Neural cell (in vitro differentiated cells): ENCODE data around the gene CDX1. TPM values are rescaled to one million over a fixed set of nuclear protein-coding genes. Genes with fewer than 3 reads are reported as not detected.

Source experiments
- H2AFZ ChIP-seq: fragments of 200-600, 300-800 bp; sonication (generic), shearing (Covaris generic); 2 replicates; pipeline ENCODE4 v1.6.0; 2014; ENCODE audit warnings: low read depth, mild to moderate bottlenecking, antibody characterized with exemption, low read length, moderate library complexity
- H3F3A ChIP-seq: fragments of 200-600 bp; shearing (Covaris generic); 2 replicates; pipeline ENCODE4 v1.6.1; 2016; ENCODE audit warnings: mild to moderate bottlenecking, moderate library complexity, mixed read lengths, antibody characterized with exemption, low read length; ENCODE audit not compliant: insufficient read depth, poor library complexity, severe bottlenecking
- H3K27ac ChIP-seq: fragments of 200-600, 300-800 bp; sonication (generic), shearing (Covaris generic); 2 replicates; pipeline ENCODE4 v1.5.1; 2014; ENCODE audit warnings: mild to moderate bottlenecking, low read length, moderate library complexity
- H3K27me3 ChIP-seq: fragments of 300-800, 200-600 bp; sonication (generic), shearing (Covaris generic); 2 replicates; pipeline ENCODE4 v1.6.0; 2014; ENCODE audit warnings: mild to moderate bottlenecking, low read depth, low read length, moderate library complexity; ENCODE audit not compliant: insufficient read depth
- H3K36me3 ChIP-seq: fragments of 300-800, 200-600 bp; sonication (generic), shearing (Covaris generic); 2 replicates; pipeline ENCODE4 v1.5.1; 2014; ENCODE audit warnings: mild to moderate bottlenecking, antibody characterized with exemption, low read length, moderate library complexity; ENCODE audit not compliant: insufficient read depth
- H3K4me2 ChIP-seq: fragments of 300-800, 200-600 bp; sonication (generic), shearing (Covaris generic); 2 replicates; pipeline ENCODE4 v1.6.0; 2014; ENCODE audit warnings: mild to moderate bottlenecking, low read length
- H3K4me3 ChIP-seq: fragments of 300-800, 200-600 bp; sonication (generic), shearing (Covaris generic); 2 replicates; pipeline ENCODE4 v1.5.1; 2014; ENCODE audit warnings: mild to moderate bottlenecking, low read length, moderate library complexity
- H3K79me2 ChIP-seq: fragments of 200-600 bp; shearing (Covaris generic); replicated peaks from 2 replicates; pipeline ENCODE4 v1.6.0; 2014; ENCODE audit warnings: mild to moderate bottlenecking, low read length, moderate library complexity; ENCODE audit not compliant: insufficient read depth
- H3K9ac ChIP-seq: fragments of 300-800, 200-600 bp; sonication (generic), shearing (Covaris generic); 2 replicates; pipeline ENCODE4 v1.6.1; 2016; ENCODE audit warnings: mild to moderate bottlenecking, low read length, mixed read lengths
- H3K9me2 ChIP-seq: fragments of 200-600 bp; shearing (Covaris generic); 2 replicates; pipeline ENCODE4 v1.6.1; 2016; ENCODE audit warnings: mild to moderate bottlenecking, low read length, mixed read lengths; ENCODE audit not compliant: insufficient read depth
- H3K9me3 ChIP-seq: fragments of 200-600, 300-800 bp; sonication (generic), shearing (Covaris generic); 2 replicates; pipeline ENCODE4 v1.6.1; 2016; ENCODE audit warnings: mild to moderate bottlenecking, mixed run types, low read length, moderate library complexity, mixed read lengths
- H4K20me1 ChIP-seq: fragments of 200-600 bp; shearing (Covaris generic); 2 replicates; pipeline ENCODE4 v1.6.1; 2016; ENCODE audit warnings: mild to moderate bottlenecking, mixed run types; ENCODE audit not compliant: insufficient read depth
- EP300 ChIP-seq: fragments of 450-650 bp; conservative IDR thresholded peaks from 2 replicates; pipeline ENCODE4 v1.6.1; 2014; ENCODE audit warnings: antibody characterized with exemption, mild to moderate bottlenecking, moderate library complexity; ENCODE audit not compliant: poor library complexity, severe bottlenecking
- EZH2 ChIP-seq: fragments of 200-600, 300-800 bp; shearing (Covaris generic), sonication (generic); IDR thresholded peaks from 2 replicates; pipeline ENCODE4 v1.6.1; 2014; ENCODE audit warnings: antibody characterized with exemption, low read length, borderline replicate concordance, mild to moderate bottlenecking; ENCODE audit not compliant: insufficient read depth, poor library complexity, severe bottlenecking
- MXI1 ChIP-seq: fragments of 450-650 bp; conservative IDR thresholded peaks from 2 replicates; pipeline ENCODE4 v1.6.1; 2014; ENCODE audit warnings: antibody characterized with exemption, mild to moderate bottlenecking; ENCODE audit not compliant: poor library complexity, severe bottlenecking
- POLR2AphosphoS5 ChIP-seq: IDR thresholded peaks from 2 replicates; pipeline ENCODE4 v1.6.1; 2012
- RAD21 ChIP-seq: fragments of 450-650 bp; conservative IDR thresholded peaks from 2 replicates; pipeline ENCODE4 v1.6.1; 2014; ENCODE audit warnings: antibody characterized with exemption, mild to moderate bottlenecking, moderate library complexity
- SMC3 ChIP-seq: fragments of 450-650 bp; conservative IDR thresholded peaks from 2 replicates; pipeline ENCODE4 v1.6.1; 2014; ENCODE audit warnings: antibody characterized with exemption, mild to moderate bottlenecking, moderate library complexity; ENCODE audit not compliant: poor library complexity
- TAF1 ChIP-seq: IDR thresholded peaks from 2 replicates; pipeline ENCODE4 v1.6.1; 2012; ENCODE audit warnings: low read depth
- polyA plus RNA-seq: library from polyadenylated mRNA; depleted of rRNA; stranded (reverse); fragments of >200 nt; gene quantifications from 2 replicates; pipeline ENCODE4 v1.2.3, GENCODE V29; 2014
- TF ChIP-seq, protein P1 (sequence below): IDR thresholded peaks from 2 replicates; pipeline ENCODE4 v1.6.1; 2012; ENCODE audit warnings: borderline replicate concordance
- TF ChIP-seq, protein P2 (sequence below): fragments of 450-650 bp; IDR thresholded peaks from 2 replicates; pipeline ENCODE4 v1.5.1; 2014; ENCODE audit warnings: antibody characterized with exemption, mild to moderate bottlenecking, moderate library complexity; ENCODE audit not compliant: poor library complexity, severe bottlenecking

CDX1 gene
- polyA plus RNA-seq, 1 donor from 2014 or later: not detected

DNA sequence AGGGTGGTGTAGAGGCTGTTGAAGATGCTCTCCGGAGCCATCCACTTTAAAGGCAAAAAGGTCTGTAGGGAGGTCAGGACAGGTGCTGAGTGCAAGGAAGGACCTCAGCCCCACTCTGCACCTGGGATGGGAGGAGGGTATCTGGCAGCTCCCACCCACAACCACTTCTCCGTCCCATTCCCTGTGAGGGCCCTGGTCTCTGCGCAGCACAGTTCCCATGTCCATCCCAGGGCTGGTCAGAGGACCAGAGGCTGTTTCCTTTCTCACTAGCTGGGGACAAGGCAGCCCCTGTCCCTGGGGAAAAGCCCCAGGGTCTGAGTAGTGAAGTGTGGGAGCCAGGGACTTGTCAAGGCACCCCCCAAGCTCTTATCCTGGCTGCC is 46.5 kb upstream of the CDX1 start:
- Histone ChIP-seq H3F3A (no peaks in the 10 kb centered on the region), H3K4me3 (no peak overlapping the region), H3K27me3 (no peaks in the 10 kb centered on the region), H3K9ac (no peak overlapping the region), H2AFZ (no peak overlapping the region), H3K36me3 (no peaks in the 10 kb centered on the region), H3K9me3 (no peaks in the 10 kb centered on the region), H3K27ac (no peak overlapping the region), H3K79me2 (no peaks in the 10 kb centered on the region), H3K9me2 (no peaks in the 10 kb centered on the region), H4K20me1 (no peaks in the 10 kb centered on the region), H3K4me2 (no peak overlapping the region)
- TF ChIP-seq, protein P1, sequence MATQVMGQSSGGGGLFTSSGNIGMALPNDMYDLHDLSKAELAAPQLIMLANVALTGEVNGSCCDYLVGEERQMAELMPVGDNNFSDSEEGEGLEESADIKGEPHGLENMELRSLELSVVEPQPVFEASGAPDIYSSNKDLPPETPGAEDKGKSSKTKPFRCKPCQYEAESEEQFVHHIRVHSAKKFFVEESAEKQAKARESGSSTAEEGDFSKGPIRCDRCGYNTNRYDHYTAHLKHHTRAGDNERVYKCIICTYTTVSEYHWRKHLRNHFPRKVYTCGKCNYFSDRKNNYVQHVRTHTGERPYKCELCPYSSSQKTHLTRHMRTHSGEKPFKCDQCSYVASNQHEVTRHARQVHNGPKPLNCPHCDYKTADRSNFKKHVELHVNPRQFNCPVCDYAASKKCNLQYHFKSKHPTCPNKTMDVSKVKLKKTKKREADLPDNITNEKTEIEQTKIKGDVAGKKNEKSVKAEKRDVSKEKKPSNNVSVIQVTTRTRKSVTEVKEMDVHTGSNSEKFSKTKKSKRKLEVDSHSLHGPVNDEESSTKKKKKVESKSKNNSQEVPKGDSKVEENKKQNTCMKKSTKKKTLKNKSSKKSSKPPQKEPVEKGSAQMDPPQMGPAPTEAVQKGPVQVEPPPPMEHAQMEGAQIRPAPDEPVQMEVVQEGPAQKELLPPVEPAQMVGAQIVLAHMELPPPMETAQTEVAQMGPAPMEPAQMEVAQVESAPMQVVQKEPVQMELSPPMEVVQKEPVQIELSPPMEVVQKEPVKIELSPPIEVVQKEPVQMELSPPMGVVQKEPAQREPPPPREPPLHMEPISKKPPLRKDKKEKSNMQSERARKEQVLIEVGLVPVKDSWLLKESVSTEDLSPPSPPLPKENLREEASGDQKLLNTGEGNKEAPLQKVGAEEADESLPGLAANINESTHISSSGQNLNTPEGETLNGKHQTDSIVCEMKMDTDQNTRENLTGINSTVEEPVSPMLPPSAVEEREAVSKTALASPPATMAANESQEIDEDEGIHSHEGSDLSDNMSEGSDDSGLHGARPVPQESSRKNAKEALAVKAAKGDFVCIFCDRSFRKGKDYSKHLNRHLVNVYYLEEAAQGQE: no peak
- TF ChIP-seq POLR2AphosphoS5 (no peak), EP300 (no peak), RAD21 (no peak), EZH2 (no peak), MXI1 (no peak), SMC3 (no peak), TAF1 (no peak)
- TF ChIP-seq, protein P2, sequence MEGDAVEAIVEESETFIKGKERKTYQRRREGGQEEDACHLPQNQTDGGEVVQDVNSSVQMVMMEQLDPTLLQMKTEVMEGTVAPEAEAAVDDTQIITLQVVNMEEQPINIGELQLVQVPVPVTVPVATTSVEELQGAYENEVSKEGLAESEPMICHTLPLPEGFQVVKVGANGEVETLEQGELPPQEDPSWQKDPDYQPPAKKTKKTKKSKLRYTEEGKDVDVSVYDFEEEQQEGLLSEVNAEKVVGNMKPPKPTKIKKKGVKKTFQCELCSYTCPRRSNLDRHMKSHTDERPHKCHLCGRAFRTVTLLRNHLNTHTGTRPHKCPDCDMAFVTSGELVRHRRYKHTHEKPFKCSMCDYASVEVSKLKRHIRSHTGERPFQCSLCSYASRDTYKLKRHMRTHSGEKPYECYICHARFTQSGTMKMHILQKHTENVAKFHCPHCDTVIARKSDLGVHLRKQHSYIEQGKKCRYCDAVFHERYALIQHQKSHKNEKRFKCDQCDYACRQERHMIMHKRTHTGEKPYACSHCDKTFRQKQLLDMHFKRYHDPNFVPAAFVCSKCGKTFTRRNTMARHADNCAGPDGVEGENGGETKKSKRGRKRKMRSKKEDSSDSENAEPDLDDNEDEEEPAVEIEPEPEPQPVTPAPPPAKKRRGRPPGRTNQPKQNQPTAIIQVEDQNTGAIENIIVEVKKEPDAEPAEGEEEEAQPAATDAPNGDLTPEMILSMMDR: no peak

DNA sequence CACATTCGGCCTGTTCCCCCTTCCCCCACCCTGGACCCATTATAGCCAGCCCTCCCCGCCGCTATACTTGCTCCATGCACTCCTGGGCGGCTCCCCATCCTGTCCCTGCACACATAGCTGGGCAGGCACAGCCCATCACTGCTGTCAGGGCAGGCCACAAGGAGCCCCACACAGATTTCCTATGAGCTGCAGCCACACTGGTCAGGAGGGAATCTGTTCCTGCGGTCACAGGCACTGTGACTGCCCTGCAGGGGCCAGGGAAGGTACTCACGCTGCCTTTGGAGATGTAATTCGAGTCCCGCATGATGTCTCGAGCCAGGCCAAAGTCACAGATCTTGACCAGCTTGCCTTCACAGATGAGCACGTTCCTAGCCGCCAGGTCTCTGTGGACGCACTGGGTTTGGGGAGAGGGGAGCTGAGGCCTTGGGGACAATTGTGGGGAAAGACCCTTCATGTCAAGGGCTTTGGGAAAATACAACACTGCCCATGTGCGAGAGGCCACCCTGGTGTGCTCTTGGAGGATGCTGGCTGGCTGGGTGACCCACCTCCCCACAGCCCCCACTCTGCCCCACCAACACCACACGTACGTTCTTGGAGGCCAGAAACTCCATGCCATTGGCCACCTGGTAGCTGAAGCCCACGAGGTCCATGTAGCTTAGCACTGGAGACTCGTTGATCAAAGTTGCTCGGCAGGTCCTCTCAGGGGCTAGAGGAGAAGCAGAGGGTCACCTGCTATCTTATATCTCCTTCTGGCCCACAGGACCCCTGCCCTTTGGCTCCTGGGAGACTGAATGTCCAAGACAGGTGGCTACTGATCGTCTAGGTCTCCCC is 45.7 kb upstream of the CDX1 start:
- Histone ChIP-seq H3K4me2 (no peak overlapping the region), H3K27me3 (no peaks in the 10 kb centered on the region), H3K27ac (no peak overlapping the region), H3F3A (no peaks in the 10 kb centered on the region), H3K36me3 (no peaks in the 10 kb centered on the region), H3K9ac (no peak overlapping the region), H4K20me1 (no peaks in the 10 kb centered on the region), H3K9me3 (no peaks in the 10 kb centered on the region), H2AFZ (no peak overlapping the region), H3K9me2 (no peaks in the 10 kb centered on the region), H3K4me3 (no peak overlapping the region), H3K79me2 (no peaks in the 10 kb centered on the region)
- TF ChIP-seq, protein P1: no peak
- TF ChIP-seq MXI1 (no peak), TAF1 (no peak), EP300 (no peak), POLR2AphosphoS5 (no peak), RAD21 (no peak), SMC3 (no peak), EZH2 (no peak)
- TF ChIP-seq, protein P2: no peak
